ENCODE measurements around the gene EMILIN2. TPM values are rescaled to one million over a fixed set of nuclear protein-coding genes. Genes with fewer than 3 reads are reported as not detected.

EMILIN2 gene
- total RNA-seq, 1 donor from 2014 or later = 26.8 TPM

GRCh38 chr18:2920546-2921343 lies 73.9 kb downstream of the EMILIN2 start:
- Histone ChIP-seq H3K4me1 (peaks cover 17% of the 10 kb centered on the region), H3K36me3 (peaks cover 0 to 65% of the 10 kb centered on the region in 2 donors), H3K9me3 (no peaks in the 10 kb centered on the region), H3K4me3 (no peak overlapping the region), H3K27me3 (no peaks in the 10 kb centered on the region), H3K27ac (no peak overlapping the region)
- TF ChIP-seq CTCF (IDR thresholded peaks at IDR 0.05) (no peak), POLR2A (IDR thresholded peaks at IDR 0.05) (no peak), POLR2AphosphoS5 (IDR thresholded peaks at IDR 0.05; ENCODE audit: insufficient read depth in 1 of 2, low read depth in 1 of 2) (no peak)
- intact Hi-C loops (cut with DNase I) = no loop called here
- peak in 1 of 2 donors; percentile 72 for DNase-seq (ENCODE audit: extremely low spot score in 2 of 2)

- no peak for TF ChIP-seq POLR2AphosphoS5 (IDR thresholded peaks at IDR 0.05; ENCODE audit: insufficient read depth in 1 of 2, low read depth in 1 of 2)
- no peak for TF ChIP-seq POLR2A (IDR thresholded peaks at IDR 0.05)
- TF ChIP-seq CTCF (IDR thresholded peaks at IDR 0.05) = no peak
- Histone ChIP-seq H3K4me3 (no peak overlapping the region), H3K27ac (no peak overlapping the region), H3K9me3 (no peaks in the 10 kb centered on the region), H3K36me3 (peaks cover 0 to 71% of the 10 kb centered on the region in 2 donors), H3K27me3 (no peaks in the 10 kb centered on the region), H3K4me1 (peaks cover 7% of the 10 kb centered on the region)
- intact Hi-C loops (cut with DNase I) = no loop called here
- peak in 1 of 2 donors; percentile 70 for DNase-seq (ENCODE audit: extremely low spot score in 2 of 2)
These were observed 75.0 kb downstream of the EMILIN2 start for GRCh38 chr18:2921778-2922177.

GRCh38 chr18:2923464-2923863 lies 76.7 kb downstream of the EMILIN2 start:
- DNase-seq (ENCODE audit: extremely low spot score in 2 of 2) = no peak
- no peaks in the 10 kb centered on the region for H3K9me3 ChIP-seq
- no peak overlapping the region for H3K4me3 ChIP-seq
- no peaks in the 10 kb centered on the region for H3K4me1 ChIP-seq
- peaks cover 0 to 72% of the 10 kb centered on the region in 2 donors for H3K36me3 ChIP-seq
- no peaks in the 10 kb centered on the region for H3K27me3 ChIP-seq
- intact Hi-C loops (cut with DNase I) = no loop called here
- TF ChIP-seq CTCF (IDR thresholded peaks at IDR 0.05) = no peak
- TF ChIP-seq POLR2AphosphoS5 (IDR thresholded peaks at IDR 0.05; ENCODE audit: insufficient read depth in 1 of 2, low read depth in 1 of 2) = no peak
- TF ChIP-seq POLR2A (IDR thresholded peaks at IDR 0.05) = no peak
- H3K27ac ChIP-seq = no peak overlapping the region

GRCh38 chr18:2924920-2925319 lies 78.1 kb downstream of the EMILIN2 start:
- no peaks in the 10 kb centered on the region for H3K9me3 ChIP-seq
- no peaks in the 10 kb centered on the region for H3K4me1 ChIP-seq
- DNase-seq (ENCODE audit: extremely low spot score in 2 of 2) = no peak
- no peaks in the 10 kb centered on the region for H3K27me3 ChIP-seq
- no peak overlapping the region for H3K27ac ChIP-seq
- no peak overlapping the region for H3K4me3 ChIP-seq
- intact Hi-C loops (cut with DNase I) = no loop called here
- no peak for TF ChIP-seq POLR2AphosphoS5 (IDR thresholded peaks at IDR 0.05; ENCODE audit: insufficient read depth in 1 of 2, low read depth in 1 of 2)
- H3K36me3 ChIP-seq = peaks cover 0 to 69% of the 10 kb centered on the region in 2 donors

- intact Hi-C loops (cut with DNase I) = no loop called here
- peaks cover 0 to 53% of the 10 kb centered on the region in 2 donors for H3K36me3 ChIP-seq
- no peak for TF ChIP-seq CTCF (IDR thresholded peaks at IDR 0.05)
- no peak for TF ChIP-seq POLR2AphosphoS5 (IDR thresholded peaks at IDR 0.05; ENCODE audit: insufficient read depth in 1 of 2, low read depth in 1 of 2)
- TF ChIP-seq POLR2A (IDR thresholded peaks at IDR 0.05) = no peak
- no peaks in the 10 kb centered on the region for H3K27me3 ChIP-seq
- no peaks in the 10 kb centered on the region for H3K9me3 ChIP-seq
- H3K4me1 ChIP-seq = no peaks in the 10 kb centered on the region
- no peak overlapping the region for H3K4me3 ChIP-seq
- no peak overlapping the region for H3K27ac ChIP-seq
- no peak for DNase-seq (ENCODE audit: extremely low spot score in 2 of 2)
These were observed 79.7 kb downstream of the EMILIN2 start for GRCh38 chr18:2926528-2926927.
